Activated T-helper 9 cell treated with anti-CD3 and anti-CD28 coated beads, Interleukin-2, amount 50 U/mL, for 16 hours (primary cell): ENCODE measurements around the gene LSM3.

Experiments used
- DNase-seq: peaks from one replicate; pipeline ENCODE4 v3.0.0-alpha.2; 2020; ENCODE audit warnings: low read depth

Gene LSM3

DNA sequence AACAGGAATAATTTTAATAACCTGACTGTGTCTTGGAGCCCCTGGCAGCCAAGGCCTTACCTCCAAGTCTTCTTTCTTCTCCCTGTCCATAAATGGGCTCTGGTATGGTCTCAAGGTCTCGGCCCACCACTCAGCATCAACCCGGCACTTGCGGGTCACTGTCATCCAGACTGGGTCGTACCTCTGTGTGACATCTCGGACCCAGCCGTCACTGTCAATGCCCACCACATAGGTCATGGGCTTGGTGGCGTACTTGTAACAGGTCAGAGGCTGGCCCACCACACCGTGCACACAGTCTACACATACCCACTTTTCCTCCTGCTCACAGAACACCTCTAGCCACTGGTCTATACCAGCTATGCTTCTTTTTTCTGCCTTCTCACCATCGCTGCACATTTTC, 20.7 kb upstream of the LSM3 start:
- no peak for DNase-seq

DNA sequence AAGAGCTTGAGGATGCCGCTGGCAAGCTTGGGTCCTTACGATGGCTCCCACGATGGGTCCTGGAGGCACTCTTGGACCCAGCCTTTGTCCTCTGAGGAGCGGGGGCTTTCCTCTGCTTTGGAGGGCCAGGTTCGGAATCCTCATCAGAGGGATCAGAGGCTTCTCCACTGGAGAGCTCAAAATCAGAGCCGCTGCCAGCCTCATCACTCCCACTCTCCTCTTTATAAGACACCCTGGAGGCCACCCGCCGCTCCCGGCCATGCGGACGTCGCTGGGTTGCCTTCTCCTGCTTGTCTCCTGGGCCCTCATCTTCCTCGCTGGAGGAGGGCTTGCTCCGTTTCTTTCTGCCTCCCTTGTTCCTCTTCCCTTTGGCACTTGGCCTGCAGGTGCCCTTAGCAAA, 20.2 kb upstream of the LSM3 start:
- DNase-seq, result no peak

- DNase-seq, result no peak
Measured at GRCh38 chr3:14159426-14159825, 19.2 kb upstream of the LSM3 start.

- DNase-seq, result no peak
Measured at GRCh38 chr3:14161282-14161681, 17.3 kb upstream of the LSM3 start.

- no peak for DNase-seq
Measured at GRCh38 chr3:14162178-14162577, 16.4 kb upstream of the LSM3 start.

DNA sequence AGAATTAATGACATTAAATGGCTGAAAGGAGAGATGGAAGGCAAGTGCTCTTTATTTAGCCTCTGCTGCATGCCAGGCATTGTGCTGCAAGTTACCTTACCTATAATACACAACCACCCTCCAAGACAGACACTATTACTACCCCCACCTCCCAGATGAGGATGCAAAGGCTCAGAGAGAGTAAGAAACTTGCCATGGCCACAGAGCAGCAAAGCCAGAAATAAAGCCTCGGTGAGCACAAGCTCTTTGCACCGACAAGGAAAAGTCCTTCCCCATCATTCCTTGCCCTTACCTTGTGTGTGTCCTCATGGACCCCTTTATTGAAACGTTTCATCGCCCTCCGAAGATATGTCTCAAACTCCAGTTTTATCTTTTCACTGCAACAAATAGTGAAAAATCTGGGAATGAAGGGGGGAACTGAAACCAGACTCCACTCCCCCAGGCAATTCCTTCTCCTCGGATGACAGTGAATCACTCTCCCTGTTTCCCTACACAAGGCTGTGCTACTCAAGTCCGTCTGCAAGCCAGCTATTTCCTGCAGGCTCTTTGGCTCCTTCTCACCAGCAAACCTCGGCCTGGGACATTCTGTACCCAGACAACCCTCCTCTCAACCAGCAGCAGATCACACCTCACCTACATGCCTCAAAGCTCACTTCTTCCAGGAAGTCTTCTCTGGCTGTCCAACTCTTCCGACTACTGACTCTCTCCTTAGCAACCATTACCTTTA, 11.6 kb upstream of the LSM3 start:
- DNase-seq, result no peak

DNA sequence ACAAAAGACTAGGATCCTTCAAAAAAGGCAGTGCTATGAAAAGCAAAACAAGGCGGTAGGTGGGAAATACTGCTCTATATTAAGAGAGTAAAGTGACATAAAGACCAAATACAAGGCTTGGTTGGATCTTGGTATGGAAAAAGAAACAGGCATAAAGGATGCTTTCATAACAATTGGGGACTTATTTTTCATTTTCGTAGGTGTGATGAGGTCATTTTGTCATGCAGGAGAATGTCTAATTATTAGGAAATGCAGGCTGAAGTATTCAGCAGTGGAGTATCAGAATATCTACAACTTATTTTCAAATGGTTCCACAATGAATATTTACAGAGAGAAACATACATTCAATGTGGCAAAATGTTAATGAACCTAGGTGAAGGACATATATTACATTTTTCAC, 9.2 kb upstream of the LSM3 start:
- no peak for DNase-seq

GRCh38 chr3:14169871-14170270, 8.7 kb upstream of the LSM3 start:
- no peak for DNase-seq

- DNase-seq, result no peak
Measured at GRCh38 chr3:14170531-14171159, 8.0 kb upstream of the LSM3 start.

GRCh38 chr3:14172496-14172895, 6.1 kb upstream of the LSM3 start:
- DNase-seq, result no peak

GRCh38 chr3:14174483-14174882, 4.1 kb upstream of the LSM3 start:
- DNase-seq, result no peak

DNA sequence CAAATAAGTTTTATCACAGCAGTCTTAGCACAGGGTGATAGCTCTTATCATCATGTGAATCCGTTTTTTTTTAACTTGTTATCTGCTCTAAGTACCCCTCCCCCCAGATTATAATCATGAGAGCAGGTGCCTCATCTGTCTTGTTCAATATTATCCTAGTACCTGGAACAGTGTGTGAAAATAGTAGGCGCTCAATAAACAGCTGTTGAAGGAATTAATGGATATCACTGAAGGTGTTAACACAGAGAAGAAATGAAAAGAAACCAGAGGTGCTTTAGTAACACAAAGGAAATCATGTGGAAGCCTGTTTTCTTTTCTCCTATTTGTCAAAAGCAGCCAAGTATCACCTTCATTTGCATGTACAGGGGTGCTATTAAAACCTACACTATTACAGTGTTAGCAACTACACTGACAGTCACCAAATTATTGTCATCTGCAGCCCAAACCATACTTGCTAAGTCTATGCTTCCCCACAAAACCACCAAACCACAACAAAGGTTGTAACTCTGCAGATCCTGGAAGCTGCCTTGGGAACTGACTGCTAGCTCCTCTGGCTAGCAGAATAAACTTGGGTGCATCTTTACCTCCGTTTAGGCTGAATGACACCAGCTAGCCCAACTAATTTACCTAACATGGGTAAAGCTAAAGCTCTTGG, 3.1 kb upstream of the LSM3 start:
- peak; percentile 17 for DNase-seq

DNA sequence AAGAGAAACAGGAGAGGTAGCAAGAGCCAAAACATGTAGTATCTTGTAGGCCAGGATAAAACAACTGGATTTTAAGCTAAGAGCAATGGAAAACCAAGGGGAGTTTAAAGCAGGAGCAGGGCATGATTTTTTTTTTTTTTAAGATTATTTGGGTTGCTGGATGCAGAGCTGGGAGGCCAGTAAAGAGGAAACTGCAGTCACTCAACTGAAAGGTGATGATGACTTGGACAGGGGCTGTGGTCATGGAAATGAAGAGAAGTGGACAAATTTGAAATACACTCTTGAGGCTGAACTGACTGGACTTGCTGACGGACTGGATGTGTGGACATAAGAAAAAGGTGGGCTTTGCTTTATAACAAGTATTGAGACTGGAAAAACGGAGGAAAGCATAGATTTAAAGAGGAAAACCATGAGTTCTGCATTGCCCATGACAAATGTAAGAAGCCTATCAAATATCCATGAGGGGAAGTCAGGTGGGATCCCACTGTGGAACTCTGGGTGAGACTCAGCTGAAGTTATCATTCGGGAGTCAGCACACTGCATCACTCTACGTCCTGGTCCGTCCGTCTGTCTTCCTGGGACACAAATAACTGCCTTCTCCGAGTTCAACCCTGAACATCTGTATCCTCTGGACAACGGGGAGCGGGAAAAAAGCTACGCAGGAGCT, 904 bp upstream of the LSM3 start:
- DNase-seq, result no peak

- no peak for DNase-seq
Measured at GRCh38 chr3:14179114-14179465, 473 bp downstream of the LSM3 start.

DNA sequence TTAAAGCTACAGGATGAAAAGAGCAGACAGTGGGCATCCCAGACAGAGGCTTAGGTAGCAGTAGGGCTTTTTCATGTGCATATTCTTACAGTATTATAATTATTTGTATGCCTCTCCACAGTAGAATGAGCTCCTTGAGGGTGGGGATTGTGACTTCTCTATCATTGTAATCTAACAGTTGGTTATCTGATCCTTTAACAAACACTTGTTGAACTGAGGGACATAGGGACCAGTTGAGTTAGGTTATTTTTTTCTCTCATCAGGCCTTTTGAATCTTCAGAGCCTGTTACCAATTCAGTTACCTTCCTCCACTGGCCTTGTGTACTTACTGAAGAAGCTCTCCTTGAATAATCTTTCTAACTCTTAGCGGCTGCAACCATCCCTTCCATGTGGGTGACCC, 1.2 kb downstream of the LSM3 start:
- no peak for DNase-seq

DNA sequence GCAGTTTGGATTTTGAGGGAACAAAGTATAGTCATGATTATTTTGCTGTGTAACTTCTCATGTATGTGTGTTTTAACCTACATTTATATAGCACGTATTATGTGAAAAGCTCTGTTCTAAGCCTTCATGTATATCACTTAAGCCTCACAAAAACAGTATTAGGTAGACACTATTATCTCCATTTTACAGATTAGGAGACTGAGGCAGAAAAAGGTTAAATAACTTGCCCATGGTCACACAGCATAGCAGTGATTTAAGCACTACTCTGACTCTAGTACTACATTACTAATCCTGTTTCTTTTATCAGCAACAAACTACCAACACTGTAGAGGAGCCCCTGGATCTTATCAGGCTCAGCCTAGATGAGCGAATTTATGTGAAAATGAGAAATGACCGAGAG, 2.6 kb downstream of the LSM3 start:
- no peak for DNase-seq

DNA sequence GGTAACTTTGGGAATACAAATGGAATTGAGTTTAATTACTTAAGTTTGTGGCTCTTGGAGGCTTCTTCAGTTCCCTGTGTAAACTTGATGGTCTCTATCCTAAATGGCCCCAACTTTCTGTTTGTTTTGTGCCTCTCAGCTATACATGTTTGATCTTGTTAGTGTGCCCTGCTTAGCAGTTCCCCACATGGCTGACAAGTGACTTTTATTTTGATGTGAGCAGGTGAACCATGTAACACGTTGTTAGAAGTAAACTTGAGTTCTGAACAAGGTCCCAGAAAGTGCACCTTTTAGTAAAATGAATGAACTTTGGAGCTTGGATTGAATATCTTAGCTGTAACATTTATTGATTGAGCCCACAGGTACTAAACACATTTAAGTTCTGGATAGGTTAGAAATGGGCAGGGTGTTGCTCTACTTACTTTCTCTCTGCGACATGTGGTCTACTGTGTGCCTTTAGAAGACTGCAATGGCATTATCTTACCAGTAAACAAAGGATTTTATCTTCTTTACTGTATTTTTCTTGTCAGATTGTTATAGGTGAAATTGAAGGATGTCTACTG, 4.5 kb downstream of the LSM3 start:
- DNase-seq, result no peak

- no peak for DNase-seq
Measured at GRCh38 chr3:14186854-14187458, 8.3 kb downstream of the LSM3 start.

GRCh38 chr3:14188041-14188754, 9.6 kb downstream of the LSM3 start:
- no peak for DNase-seq

- no peak for DNase-seq
Measured at GRCh38 chr3:14194865-14195264, 16.2 kb downstream of the LSM3 start.

- DNase-seq, result no peak
Measured at GRCh38 chr3:14199641-14200040, 21.0 kb downstream of the LSM3 start.

DNA sequence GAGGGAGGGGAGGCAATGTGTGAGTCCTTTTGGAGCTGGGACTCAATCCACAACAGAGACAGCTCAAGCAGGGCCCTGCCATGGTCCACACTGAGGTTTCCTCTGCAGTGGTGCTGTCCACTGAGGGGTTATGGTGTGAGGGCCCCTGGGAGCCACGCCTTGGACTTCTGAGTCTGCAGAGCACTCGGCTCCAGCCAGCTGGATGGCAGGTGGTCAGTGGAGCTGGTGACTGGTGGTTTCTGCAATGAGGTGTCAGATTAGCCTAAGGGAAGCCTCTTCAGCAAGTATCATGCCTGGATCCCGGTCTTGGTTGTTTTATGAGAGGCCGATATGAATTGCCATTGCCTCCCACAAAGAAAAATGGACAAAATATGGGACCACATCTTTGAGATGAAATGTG, 21.7 kb downstream of the LSM3 start:
- DNase-seq, result no peak
